Upper lobe of right lung (tissue), 1 donor: Measurements from ENCODE around the gene TARS1. TPM values are rescaled to one million over a fixed set of nuclear protein-coding genes. Genes with fewer than 3 reads are reported as not detected.

Experiments
- ATAC-seq: fragments of 200-7000 bp; cut with Tn5 transposase; one replicate; pipeline ENCODE4 v1.9.1; 2020; ENCODE audit warnings: mild to moderate bottlenecking, moderate library complexity
- DNase-seq: peaks from one replicate; pipeline ENCODE4 v3.0.0-alpha.2; 2020
- H3K27ac ChIP-seq: fragments of 200-600 bp; one replicate; pipeline ENCODE4 v1.8.0; 2022
- H3K27me3 ChIP-seq: fragments of 200-600 bp; one replicate; pipeline ENCODE4 v1.8.0; 2022; ENCODE audit warnings: mild to moderate bottlenecking
- H3K36me3 ChIP-seq: fragments of 200-600 bp; one replicate; pipeline ENCODE4 v1.8.0; 2022
- H3K4me1 ChIP-seq: fragments of 200-600 bp; one replicate; pipeline ENCODE4 v1.8.0; 2022
- H3K4me3 ChIP-seq: fragments of 200-600 bp; one replicate; pipeline ENCODE4 v1.8.0; 2022; ENCODE audit warnings: mild to moderate bottlenecking
- H3K9me3 ChIP-seq: fragments of 200-600 bp; one replicate; pipeline ENCODE4 v1.8.0; 2022
- intact Hi-C: fragments of 100-400 bp; cut with DNase I; formaldehyde crosslinking; loops from one replicate; pipeline ENCODE4 v1.11.0; 2022
- total RNA-seq: library from RNA; stranded (reverse); fragmentation: NEBNext Ultra II Directional; extraction: Animal tissue kit (Norgen Biotek cat#: 25700); gene quantifications from one replicate; pipeline ENCODE4 v1.2.1, GENCODE V29; 2021
- TF ChIP-seq, protein P1 (sequence below): fragments of 200-600 bp; IDR thresholded peaks from one replicate; pipeline ENCODE4 v1.8.0; 2022; ENCODE audit warnings: antibody characterized with exemption
- donor health status: DM: no; HTN: yes; CAD: no; lungs with severe emphysema.

Gene TARS1
- total RNA-seq, 1 donor from 2014 or later, result 92.5 TPM

DNA sequence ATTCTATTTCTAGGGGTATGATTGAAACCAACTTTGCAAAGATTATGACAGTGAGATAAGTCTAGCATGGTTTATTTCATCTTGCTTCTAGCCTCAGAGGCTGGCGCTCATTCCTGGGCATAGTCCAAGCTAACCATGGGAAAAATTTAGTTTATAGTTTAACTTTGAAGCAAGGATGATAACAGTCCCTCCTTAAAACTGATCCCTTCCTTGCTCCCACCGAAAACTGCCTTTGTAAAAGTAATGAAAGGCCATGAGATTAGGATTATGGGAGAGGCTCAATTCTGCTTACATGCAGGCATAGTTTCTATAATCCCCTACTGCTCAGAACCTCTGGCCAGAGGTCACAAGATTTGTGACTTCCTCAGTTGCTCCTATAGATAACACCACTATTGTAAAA, 75.7 kb downstream of the TARS1 start:
- Histone ChIP-seq H3K9me3 (no peaks in the 10 kb centered on the region), H3K27me3 (no peaks in the 10 kb centered on the region), H3K4me3 (no peak overlapping the region), H3K27ac (no peak overlapping the region), H3K36me3 (no peaks in the 10 kb centered on the region), H3K4me1 (no peaks in the 10 kb centered on the region)
- DNase-seq (no peak), ATAC-seq (no peak)
- TF ChIP-seq, protein P1, sequence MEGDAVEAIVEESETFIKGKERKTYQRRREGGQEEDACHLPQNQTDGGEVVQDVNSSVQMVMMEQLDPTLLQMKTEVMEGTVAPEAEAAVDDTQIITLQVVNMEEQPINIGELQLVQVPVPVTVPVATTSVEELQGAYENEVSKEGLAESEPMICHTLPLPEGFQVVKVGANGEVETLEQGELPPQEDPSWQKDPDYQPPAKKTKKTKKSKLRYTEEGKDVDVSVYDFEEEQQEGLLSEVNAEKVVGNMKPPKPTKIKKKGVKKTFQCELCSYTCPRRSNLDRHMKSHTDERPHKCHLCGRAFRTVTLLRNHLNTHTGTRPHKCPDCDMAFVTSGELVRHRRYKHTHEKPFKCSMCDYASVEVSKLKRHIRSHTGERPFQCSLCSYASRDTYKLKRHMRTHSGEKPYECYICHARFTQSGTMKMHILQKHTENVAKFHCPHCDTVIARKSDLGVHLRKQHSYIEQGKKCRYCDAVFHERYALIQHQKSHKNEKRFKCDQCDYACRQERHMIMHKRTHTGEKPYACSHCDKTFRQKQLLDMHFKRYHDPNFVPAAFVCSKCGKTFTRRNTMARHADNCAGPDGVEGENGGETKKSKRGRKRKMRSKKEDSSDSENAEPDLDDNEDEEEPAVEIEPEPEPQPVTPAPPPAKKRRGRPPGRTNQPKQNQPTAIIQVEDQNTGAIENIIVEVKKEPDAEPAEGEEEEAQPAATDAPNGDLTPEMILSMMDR, result no peak
- intact Hi-C loops, result no loop called here
